IMR-90 (cell line): ENCODE measurements around the gene REXO5. TPM values are rescaled to one million over a fixed set of nuclear protein-coding genes. Genes with fewer than 3 reads are reported as not detected.

Source experiments
- ATAC-seq: fragments of 200-7000 bp; cut with Tn5 transposase; 2 replicates; pipeline ENCODE4 v1.9.1; 2020; ENCODE audit warnings: low read depth, mild to moderate bottlenecking, moderate library complexity
- BruUV-seq: library from RNA; stranded (reverse); fragments of 400-500 nt; replicated peaks from 2 replicates; lab custom pipeline; 2021; lab: Mats Ljungman, UMichigan
- CTCF ChIA-PET: fragments of 300-600 bp; formaldehyde crosslinking; extraction: SDS; loops from one replicate; lab custom pipeline; 2021; ENCODE audit warnings: antibody characterized with exemption; lab: Yijun Ruan, JAX
- POLR2A ChIA-PET: fragments of 300-600 bp; sonication (Branson Sonifier 250); formaldehyde crosslinking; loops from one replicate; lab custom pipeline; 2022; ENCODE audit warnings: antibody characterized with exemption; ENCODE audit not compliant: unreplicated experiment; lab: Charles Lee
- DNase-seq: peaks from one replicate; pipeline ENCODE4 v3.0.0; 2013
- H2AFZ ChIP-seq: replicated peaks from 2 replicates; pipeline ENCODE3; 2013; ENCODE audit warnings: low read length, mild to moderate bottlenecking; ENCODE audit not compliant: poor library complexity
- H2AK5ac ChIP-seq: 2 replicates; pipeline ENCODE4 v1.6.1; 2013; ENCODE audit warnings: low read depth, low read length, inconsistent platforms
- H2AK9ac ChIP-seq: replicated peaks from 2 replicates; pipeline ENCODE3; 2013; ENCODE audit warnings: mild to moderate bottlenecking, low read depth, low read length, moderate library complexity; ENCODE audit not compliant: poor library complexity
- H2BK120ac ChIP-seq: 2 replicates; pipeline ENCODE4 v1.6.1; 2013; ENCODE audit warnings: low read depth, low read length, inconsistent platforms
- H2BK15ac ChIP-seq: 3 replicates; pipeline ENCODE4 v1.6.1; 2013; ENCODE audit warnings: low read depth, low read length, inconsistent platforms
- H2BK20ac ChIP-seq: 2 replicates; pipeline ENCODE4 v1.6.1; 2013; ENCODE audit warnings: low read depth, mild to moderate bottlenecking, inconsistent platforms, low read length, moderate library complexity
- H2BK5ac ChIP-seq: 2 replicates; pipeline ENCODE4 v1.6.1; 2013; ENCODE audit warnings: mild to moderate bottlenecking, low read depth, low read length, inconsistent platforms; ENCODE audit not compliant: poor library complexity, severe bottlenecking
- H3K14ac ChIP-seq: replicated peaks from 2 replicates; pipeline ENCODE4 v1.6.1; 2013; ENCODE audit warnings: low read depth, low read length, inconsistent platforms
- H3K18ac ChIP-seq: 2 replicates; pipeline ENCODE4 v1.6.1; 2013; ENCODE audit warnings: low read depth, low read length, control low read depth
- H3K23ac ChIP-seq: 2 replicates; pipeline ENCODE4 v1.6.1; 2013; ENCODE audit warnings: low read depth, low read length, inconsistent platforms
- H3K27ac ChIP-seq: 2 replicates; pipeline ENCODE4 v1.5.1; 2013; ENCODE audit warnings: mild to moderate bottlenecking, control low read depth, low read length; ENCODE audit not compliant: insufficient read depth
- H3K27me3 ChIP-seq: 2 replicates; pipeline ENCODE4 v1.6.1; 2013; ENCODE audit warnings: low read length; ENCODE audit not compliant: control insufficient read depth, insufficient read depth
- H3K36me3 ChIP-seq: 2 replicates; pipeline ENCODE4 v1.6.1; 2013; ENCODE audit warnings: low read length, mixed read lengths; ENCODE audit not compliant: control insufficient read depth, insufficient read depth
- H3K4ac ChIP-seq: 2 replicates; pipeline ENCODE4 v1.6.1; 2013; ENCODE audit warnings: low read depth, low read length, inconsistent platforms
- H3K4me1 ChIP-seq: 2 replicates; pipeline ENCODE4 v1.6.1; 2013; ENCODE audit warnings: low read length, mixed read lengths; ENCODE audit not compliant: control insufficient read depth, insufficient read depth
- H3K4me2 ChIP-seq: 2 replicates; pipeline ENCODE4 v1.6.1; 2013; ENCODE audit warnings: low read depth, mild to moderate bottlenecking, control low read depth, low read length, moderate library complexity
- H3K4me3 ChIP-seq: 2 replicates; pipeline ENCODE4 v1.5.1; 2013; ENCODE audit warnings: low read depth, mild to moderate bottlenecking, control low read depth, low read length, moderate library complexity; ENCODE audit not compliant: insufficient read depth
- H3K56ac ChIP-seq: 2 replicates; pipeline ENCODE4 v1.6.1; 2013; ENCODE audit warnings: low read length, inconsistent platforms; ENCODE audit not compliant: insufficient read depth; ENCODE audit errors: extremely low read depth
- H3K79me1 ChIP-seq, 2 experiments: 2 replicates each; pipeline ENCODE4 v1.6.1; 2013; ENCODE audit warnings: low read length in 2 of 2, inconsistent platforms in 1 of 2, low read depth in 1 of 2
- H3K9ac ChIP-seq: 2 replicates; pipeline ENCODE4 v1.6.1; 2013; ENCODE audit warnings: low read depth, low read length, control low read depth
- H3K9me1 ChIP-seq: 2 replicates; pipeline ENCODE4 v1.6.1; 2013; ENCODE audit warnings: low read length, inconsistent platforms; ENCODE audit not compliant: insufficient read depth
- H3K9me3 ChIP-seq: 2 replicates; pipeline ENCODE4 v1.6.1; 2013; ENCODE audit warnings: low read length; ENCODE audit not compliant: control insufficient read depth, insufficient read depth
- H4K20me1 ChIP-seq: 2 replicates; pipeline ENCODE4 v1.6.1; 2013; ENCODE audit warnings: low read length, inconsistent platforms; ENCODE audit not compliant: insufficient read depth
- H4K5ac ChIP-seq: 2 replicates; pipeline ENCODE4 v1.6.1; 2013; ENCODE audit warnings: mild to moderate bottlenecking, low read depth, low read length, control low read depth
- H4K8ac ChIP-seq, 2 experiments: 2 replicates each; pipeline ENCODE4 v1.6.1; 2013; ENCODE audit warnings: low read depth in 2 of 2, low read length in 2 of 2, control low read depth in 1 of 2, inconsistent platforms in 1 of 2
- H4K91ac ChIP-seq: 2 replicates; pipeline ENCODE4 v1.6.1; 2013; ENCODE audit warnings: low read depth, low read length, inconsistent platforms; ENCODE audit not compliant: insufficient read depth
- BHLHE40 ChIP-seq: fragments of 150-350 bp; IDR thresholded peaks from 2 replicates; pipeline ENCODE4 v1.6.1; 2016; ENCODE audit warnings: mild to moderate bottlenecking, low read depth, low read length
- CEBPB ChIP-seq: IDR thresholded peaks from 2 replicates; pipeline ENCODE4 v1.6.1; 2012; ENCODE audit warnings: low read depth, low read length, improper control_type of control experiment
- CHD1 ChIP-seq: IDR thresholded peaks from 2 replicates; pipeline ENCODE4 v1.6.1; 2012; ENCODE audit warnings: low read depth, low read length, improper control_type of control experiment
- FOS ChIP-seq: fragments of 150-350 bp; IDR thresholded peaks from 2 replicates; pipeline ENCODE4 v1.6.1; 2016; ENCODE audit warnings: low read depth, low read length
- MAFK ChIP-seq: IDR thresholded peaks from 2 replicates; pipeline ENCODE4 v1.6.1; 2012; ENCODE audit warnings: low read depth, low read length, improper control_type of control experiment
- MAZ ChIP-seq: IDR thresholded peaks from 2 replicates; pipeline ENCODE4 v1.6.1; 2012; ENCODE audit warnings: low read depth, mild to moderate bottlenecking, low read length, improper control_type of control experiment, moderate library complexity, borderline replicate concordance
- MXI1 ChIP-seq: IDR thresholded peaks from 2 replicates; pipeline ENCODE4 v1.6.1; 2012; ENCODE audit warnings: low read depth, mild to moderate bottlenecking, low read length, moderate library complexity, borderline replicate concordance
- NFE2L2 ChIP-seq: fragments of 150-350 bp; IDR thresholded peaks from 2 replicates; pipeline ENCODE4 v1.6.1; 2016; ENCODE audit warnings: low read depth, mild to moderate bottlenecking, low read length
- POLR2A ChIP-seq: IDR thresholded peaks from 2 replicates; pipeline ENCODE4 v1.6.1; 2012; ENCODE audit warnings: mild to moderate bottlenecking, low read depth, low read length
- RAD21 ChIP-seq: IDR thresholded peaks from 2 replicates; pipeline ENCODE4 v1.6.1; 2012; ENCODE audit warnings: low read length, improper control_type of control experiment
- RCOR1 ChIP-seq: IDR thresholded peaks from 2 replicates; pipeline ENCODE4 v1.6.1; 2012; ENCODE audit warnings: mild to moderate bottlenecking, low read length, improper control_type of control experiment; ENCODE audit not compliant: insufficient replicate concordance
- RFX5 ChIP-seq: IDR thresholded peaks from 2 replicates; pipeline ENCODE4 v1.8.0; 2012; ENCODE audit warnings: low read depth, mild to moderate bottlenecking, low read length, moderate library complexity
- SMC3 ChIP-seq: fragments of 150-350 bp; IDR thresholded peaks from 2 replicates; pipeline ENCODE4 v1.6.1; 2016; ENCODE audit warnings: low read depth, mild to moderate bottlenecking, antibody characterized with exemption, low read length, moderate library complexity
- WGBS, 2 experiments: methylation state at CpG; one replicate each; pipeline versions ENCODE4 v1.1.5 to v1.1.7; 2013; ENCODE audit warnings: missing lambda C conversion rate in 2 of 2; ENCODE audit not compliant: insufficient read length in 1 of 2; ENCODE audit errors: extremely low coverage in 2 of 2; 5-methylcytosine and 5-hydroxymethylcytosine counted together
- dilution Hi-C: fragments of 300-500 bp; cut with HindIII; formaldehyde crosslinking; loops from one replicate; pipeline ENCODE4 v1.14.3; 2018; ENCODE audit warnings: low sequenced_read_pairs; ENCODE audit not compliant: unreplicated experiment
- in situ Hi-C: fragments of 300-500 bp; cut with MboI; formaldehyde crosslinking; loops from 3 replicates; pipeline ENCODE4 v1.14.3; 2019; ENCODE audit warnings: low sequenced_read_pairs, inconsistent platforms, mixed read lengths
- intact Hi-C: fragments of 100-400 bp; cut with micrococcal nuclease; formaldehyde crosslinking; loops from 2 replicates; pipeline ENCODE4 v1.10.0; 2022
- polyA plus RNA-seq, 3 experiments: library from polyadenylated mRNA; depleted of rRNA; stranded (reverse); fragments of >200 nt; gene quantifications; 2 replicates each; pipeline ENCODE4 v1.2.3, GENCODE V29; 2012; ENCODE audit warnings: low replicate concordance in 1 of 3
- total RNA-seq: library from RNA; depleted of rRNA; stranded (reverse); fragments of >200 nt; gene quantifications from 2 replicates; pipeline ENCODE4 v1.2.3, GENCODE V29; 2012
- TF ChIP-seq, protein P1 (sequence below): conservative IDR thresholded peaks from 2 replicates; pipeline ENCODE4 v1.5.1; 2012; ENCODE audit warnings: mild to moderate bottlenecking, low read depth, low read length, improper control_type of control experiment
- TF ChIP-seq, protein P2 (sequence below): fragments of 150-350 bp; IDR thresholded peaks from 2 replicates; pipeline ENCODE4 v1.6.1; 2017; ENCODE audit warnings: mild to moderate bottlenecking, antibody characterized with exemption, low read length, low read depth
- TF ChIP-seq, protein P3 (sequence below): fragments of 150-350 bp; IDR thresholded peaks from 2 replicates; pipeline ENCODE4 v1.6.1; 2016; ENCODE audit warnings: low read depth, mild to moderate bottlenecking, low read length, moderate library complexity, borderline replicate concordance

The REXO5 gene
- total and polyA plus RNA-seq, 2 of the 4 experiments (the other 2 are of a cell fraction), result 3.7 to 7.0 TPM

DNA sequence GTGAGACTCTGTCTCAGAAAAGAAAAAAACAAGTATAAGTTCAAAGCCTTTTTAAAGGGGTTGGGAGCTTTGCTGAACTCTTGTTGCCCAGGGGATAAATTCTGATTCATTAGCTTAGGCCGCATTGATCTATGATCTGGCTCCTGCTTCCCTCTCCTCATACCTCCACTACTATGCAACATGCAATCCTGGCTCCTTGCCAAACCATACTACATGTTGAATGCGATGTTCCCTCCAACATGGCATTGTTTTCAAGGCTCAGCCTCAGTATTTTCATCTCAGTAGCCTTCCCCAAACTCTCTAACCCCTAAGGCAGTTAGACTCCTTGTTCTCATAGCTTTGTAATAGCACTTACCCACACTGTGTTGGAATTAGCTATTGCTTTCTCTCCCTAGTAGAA lies 6.2 kb downstream of the REXO5 start:
- H2AFZ ChIP-seq, result no peak overlapping the region
- intact Hi-C loops (no loop called here), dilution Hi-C loops (no loop called here), in situ Hi-C loops (no loop called here)
- no peak overlapping the region for H2BK15ac ChIP-seq
- H3K36me3 ChIP-seq, result no peaks in the 10 kb centered on the region
- DNase-seq, result no peak
- ATAC-seq, result no peak
- H3K4me2 ChIP-seq, result no peak overlapping the region
- peaks cover 8% of the 10 kb centered on the region for H3K9me1 ChIP-seq
- no peak overlapping the region for H4K91ac ChIP-seq
- H2AK9ac ChIP-seq, result peak overlapping the region; percentile 46
- H4K8ac ChIP-seq, result no peak overlapping the region
- no peak overlapping the region for H2AK5ac ChIP-seq
- no peaks in the 10 kb centered on the region for H4K20me1 ChIP-seq
- H3K9ac ChIP-seq, result no peak overlapping the region
- no peaks in the 10 kb centered on the region for H3K4me1 ChIP-seq
- no peak overlapping the region for H2BK120ac ChIP-seq
- ChIA-PET CTCF (no interaction called here), POLR2A (no interaction called here)
- no peak overlapping the region for H3K18ac ChIP-seq
- H3K27me3 ChIP-seq, result no peaks in the 10 kb centered on the region
- H3K23ac ChIP-seq, result no peak overlapping the region
- no peak overlapping the region for H3K27ac ChIP-seq
- no peaks in the 10 kb centered on the region for H3K9me3 ChIP-seq
- peaks cover 8 to 19% of the 10 kb centered on the region in 2 experiments for H3K79me1 ChIP-seq
- H4K5ac ChIP-seq, result no peak overlapping the region
- H3K4ac ChIP-seq, result no peak overlapping the region
- WGBS, 2 experiments, result 100% methylated on average over 1 of the region's 2 CpGs; no CpG with 5 or more reads in 1 of the 2 experiments
- no TSS peak for BruUV-seq
- TF ChIP-seq, protein P1, sequence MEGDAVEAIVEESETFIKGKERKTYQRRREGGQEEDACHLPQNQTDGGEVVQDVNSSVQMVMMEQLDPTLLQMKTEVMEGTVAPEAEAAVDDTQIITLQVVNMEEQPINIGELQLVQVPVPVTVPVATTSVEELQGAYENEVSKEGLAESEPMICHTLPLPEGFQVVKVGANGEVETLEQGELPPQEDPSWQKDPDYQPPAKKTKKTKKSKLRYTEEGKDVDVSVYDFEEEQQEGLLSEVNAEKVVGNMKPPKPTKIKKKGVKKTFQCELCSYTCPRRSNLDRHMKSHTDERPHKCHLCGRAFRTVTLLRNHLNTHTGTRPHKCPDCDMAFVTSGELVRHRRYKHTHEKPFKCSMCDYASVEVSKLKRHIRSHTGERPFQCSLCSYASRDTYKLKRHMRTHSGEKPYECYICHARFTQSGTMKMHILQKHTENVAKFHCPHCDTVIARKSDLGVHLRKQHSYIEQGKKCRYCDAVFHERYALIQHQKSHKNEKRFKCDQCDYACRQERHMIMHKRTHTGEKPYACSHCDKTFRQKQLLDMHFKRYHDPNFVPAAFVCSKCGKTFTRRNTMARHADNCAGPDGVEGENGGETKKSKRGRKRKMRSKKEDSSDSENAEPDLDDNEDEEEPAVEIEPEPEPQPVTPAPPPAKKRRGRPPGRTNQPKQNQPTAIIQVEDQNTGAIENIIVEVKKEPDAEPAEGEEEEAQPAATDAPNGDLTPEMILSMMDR, result no peak
- TF ChIP-seq SMC3 (no peak), RFX5 (no peak), CHD1 (no peak), MAZ (no peak), MAFK (no peak), MXI1 (no peak), NFE2L2 (no peak), POLR2A (no peak), RCOR1 (no peak), RAD21 (no peak), BHLHE40 (no peak), FOS (no peak), CEBPB (no peak)
- TF ChIP-seq, protein P2, sequence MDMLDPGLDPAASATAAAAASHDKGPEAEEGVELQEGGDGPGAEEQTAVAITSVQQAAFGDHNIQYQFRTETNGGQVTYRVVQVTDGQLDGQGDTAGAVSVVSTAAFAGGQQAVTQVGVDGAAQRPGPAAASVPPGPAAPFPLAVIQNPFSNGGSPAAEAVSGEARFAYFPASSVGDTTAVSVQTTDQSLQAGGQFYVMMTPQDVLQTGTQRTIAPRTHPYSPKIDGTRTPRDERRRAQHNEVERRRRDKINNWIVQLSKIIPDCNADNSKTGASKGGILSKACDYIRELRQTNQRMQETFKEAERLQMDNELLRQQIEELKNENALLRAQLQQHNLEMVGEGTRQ, result no peak
- TF ChIP-seq, protein P3, sequence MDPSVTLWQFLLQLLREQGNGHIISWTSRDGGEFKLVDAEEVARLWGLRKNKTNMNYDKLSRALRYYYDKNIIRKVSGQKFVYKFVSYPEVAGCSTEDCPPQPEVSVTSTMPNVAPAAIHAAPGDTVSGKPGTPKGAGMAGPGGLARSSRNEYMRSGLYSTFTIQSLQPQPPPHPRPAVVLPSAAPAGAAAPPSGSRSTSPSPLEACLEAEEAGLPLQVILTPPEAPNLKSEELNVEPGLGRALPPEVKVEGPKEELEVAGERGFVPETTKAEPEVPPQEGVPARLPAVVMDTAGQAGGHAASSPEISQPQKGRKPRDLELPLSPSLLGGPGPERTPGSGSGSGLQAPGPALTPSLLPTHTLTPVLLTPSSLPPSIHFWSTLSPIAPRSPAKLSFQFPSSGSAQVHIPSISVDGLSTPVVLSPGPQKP, result no peak
- no peak overlapping the region for H2BK5ac ChIP-seq
- H3K56ac ChIP-seq, result no peak overlapping the region
- H3K14ac ChIP-seq, result no peak overlapping the region
- no peak overlapping the region for H2BK20ac ChIP-seq
- no peak overlapping the region for H3K4me3 ChIP-seq
